Kidney (tissue), 14 donors: Measurements from ENCODE around the gene TRAPPC12. TPM values are rescaled to one million over a fixed set of nuclear protein-coding genes. Genes with fewer than 3 reads are reported as not detected.

Source experiments
- DNase-seq, 5 donors: peaks; one replicate each; pipeline ENCODE4 v3.0.0-alpha.2; 2013 to 2020
- FAIRE-seq: peaks from 2 replicates; lab custom pipeline; 2012; peaks lifted over from hg19 to GRCh38; lab: Jason Lieb, UNC
- H3K27ac ChIP-seq, 2 donors: one replicate each; pipeline ENCODE4 v1.7.0; 2013; ENCODE audit warnings: low read depth in 2 of 2, low read length in 2 of 2, inconsistent platforms in 1 of 2
- H3K27me3 ChIP-seq: one replicate; pipeline ENCODE4 v1.7.1; 2013; ENCODE audit warnings: low read length, inconsistent platforms; ENCODE audit not compliant: control insufficient read depth, insufficient read depth
- H3K36me3 ChIP-seq, 3 donors: one replicate each; pipeline versions ENCODE4 v1.7.0 to v1.7.1; 2013; ENCODE audit warnings: low read length in 3 of 3, control low read depth in 1 of 3, inconsistent platforms in 1 of 3; ENCODE audit not compliant: insufficient read depth in 3 of 3, control insufficient read depth in 2 of 3
- H3K4me1 ChIP-seq, 3 donors: one replicate each; pipeline versions ENCODE4 v1.7.0 to v1.7.1; 2013; ENCODE audit warnings: low read length in 3 of 3, inconsistent platforms in 1 of 3, low read depth in 1 of 3; ENCODE audit not compliant: control insufficient read depth in 2 of 3, insufficient read depth in 2 of 3
- H3K4me3 ChIP-seq, 3 donors: one replicate each; pipeline versions ENCODE4 v1.7.0 to v1.8.1; 2013; ENCODE audit warnings: low read length in 3 of 3, control low read depth in 1 of 3, inconsistent platforms in 1 of 3
- H3K9ac ChIP-seq, 3 donors: one replicate each; pipeline versions ENCODE4 v1.7.0 to v1.7.1; 2013; ENCODE audit warnings: low read length in 3 of 3, control low read depth in 1 of 3, inconsistent platforms in 1 of 3
- H3K9me3 ChIP-seq, 3 donors: one replicate each; pipeline versions ENCODE4 v1.7.0 to v1.7.1; 2013; ENCODE audit warnings: low read length in 3 of 3, control low read depth in 1 of 3, inconsistent platforms in 1 of 3; ENCODE audit not compliant: control insufficient read depth in 2 of 3, insufficient read depth in 1 of 3
- CTCF ChIP-seq: IDR thresholded peaks from 3 replicates; pipeline ENCODE4 v1.5.1; 2012; ENCODE audit warnings: mild to moderate bottlenecking, moderate library complexity, borderline replicate concordance; ENCODE audit not compliant: insufficient read depth; ENCODE audit errors: extremely low read depth
- intact Hi-C: fragments of 100-400 bp; cut with DNase I; formaldehyde crosslinking; loops from one replicate; pipeline ENCODE4 v1.11.1; 2022
- polyA plus RNA-seq: library from polyadenylated mRNA; stranded (reverse); fragments of 350-450 nt; fragmentation: Illumina TruSeq; extraction: RNeasy Lipid Tissue Mini Kit (QIAGEN cat#74804); gene quantifications from one replicate; pipeline ENCODE4 v1.2.3, GENCODE V29; 2014; ENCODE audit warnings: low read depth, low replicate concordance; ENCODE audit not compliant: insufficient read depth
- total RNA-seq: library from RNA; stranded (reverse); fragmentation: NEBNext Ultra II Directional; extraction: Animal tissue kit (Norgen Biotek cat#: 25700); gene quantifications from one replicate; pipeline ENCODE4 v1.2.1, GENCODE V29; 2021
- donor health status: control.
- donor health status: control.
- donor health status: control.
- donor health status: control.
- donor health status: control.
- donor health status: DM: yes; HTN: yes; CAD: no.
- donor health status: Normal renal cell carcinoma (clear cell type).

Gene TRAPPC12
- total and polyA plus RNA-seq, 2 donors from 2014 or later, result 81.6 to 104 TPM

- no peaks in the 10 kb centered on the region for H3K27me3 ChIP-seq
- FAIRE-seq, result no peak
- H3K9me3 ChIP-seq, result no peaks in the 10 kb centered on the region
- no peak overlapping the region for H3K27ac ChIP-seq
- peak; percentile 13 to 89 (median 46) for DNase-seq
- H3K36me3 ChIP-seq, result peaks cover 0 to 7% (median 3%) of the 10 kb centered on the region in 3 donors
- no peak overlapping the region for H3K9ac ChIP-seq
- no peak overlapping the region for H3K4me3 ChIP-seq
- intact Hi-C loops, result no loop called here
- no peak for TF ChIP-seq CTCF
- peaks cover 0 to 3% (median 0%) of the 10 kb centered on the region in 3 donors for H3K4me1 ChIP-seq
These were observed 34.8 kb downstream of the TRAPPC12 start for GRCh38 chr2:3414133-3414860.

GRCh38 chr2:3418766-3419404 lies 39.4 kb downstream of the TRAPPC12 start:
- no peaks in the 10 kb centered on the region for H3K4me1 ChIP-seq
- no peak overlapping the region for H3K4me3 ChIP-seq
- H3K36me3 ChIP-seq, result peaks cover 3 to 16% (median 10%) of the 10 kb centered on the region in 3 donors
- H3K27me3 ChIP-seq, result no peaks in the 10 kb centered on the region
- H3K27ac ChIP-seq, result no peak overlapping the region
- FAIRE-seq, result no peak
- intact Hi-C loops, result no loop called here
- no peak for DNase-seq
- no peak overlapping the region for H3K9ac ChIP-seq
- TF ChIP-seq CTCF, result no peak
- H3K9me3 ChIP-seq, result no peaks in the 10 kb centered on the region

GRCh38 chr2:3420076-3420768 lies 40.7 kb downstream of the TRAPPC12 start:
- peaks cover 0 to 2% (median 0%) of the 10 kb centered on the region in 3 donors for H3K4me1 ChIP-seq
- intact Hi-C loops, result no loop called here
- peaks cover 3 to 25% (median 11%) of the 10 kb centered on the region in 3 donors for H3K36me3 ChIP-seq
- H3K9me3 ChIP-seq, result no peaks in the 10 kb centered on the region
- no peak for TF ChIP-seq CTCF
- FAIRE-seq, result no peak
- H3K27me3 ChIP-seq, result no peaks in the 10 kb centered on the region
- H3K9ac ChIP-seq, result no peak overlapping the region
- H3K27ac ChIP-seq, result no peak overlapping the region
- peak in 1 of 5 donors; percentile 25 for DNase-seq
- H3K4me3 ChIP-seq, result no peak overlapping the region
